ENCODE data around the gene CXCR5.

CXCR5 gene

DNA sequence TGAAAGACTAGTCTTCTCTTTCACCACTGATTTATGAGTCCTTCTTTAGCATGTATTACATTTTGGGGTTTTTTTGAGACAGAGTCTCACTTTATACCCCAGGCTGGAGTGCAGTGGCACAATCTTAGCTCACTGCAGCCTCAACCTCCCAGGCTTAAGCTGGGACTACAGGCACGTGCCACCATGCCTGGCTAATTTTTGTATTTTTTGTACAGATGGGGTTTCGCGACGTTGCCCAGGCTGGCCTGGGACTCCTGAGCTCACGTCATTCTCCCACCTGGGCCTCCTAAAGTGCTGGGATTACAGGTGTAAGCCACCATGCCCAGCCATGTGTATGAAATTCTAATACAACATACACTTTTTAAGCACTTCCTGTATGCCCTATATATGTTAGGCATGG, 26.3 kb upstream of the CXCR5 start:
- no peak overlapping the region for H3K27ac ChIP-seq
- TF ChIP-seq, protein P1, sequence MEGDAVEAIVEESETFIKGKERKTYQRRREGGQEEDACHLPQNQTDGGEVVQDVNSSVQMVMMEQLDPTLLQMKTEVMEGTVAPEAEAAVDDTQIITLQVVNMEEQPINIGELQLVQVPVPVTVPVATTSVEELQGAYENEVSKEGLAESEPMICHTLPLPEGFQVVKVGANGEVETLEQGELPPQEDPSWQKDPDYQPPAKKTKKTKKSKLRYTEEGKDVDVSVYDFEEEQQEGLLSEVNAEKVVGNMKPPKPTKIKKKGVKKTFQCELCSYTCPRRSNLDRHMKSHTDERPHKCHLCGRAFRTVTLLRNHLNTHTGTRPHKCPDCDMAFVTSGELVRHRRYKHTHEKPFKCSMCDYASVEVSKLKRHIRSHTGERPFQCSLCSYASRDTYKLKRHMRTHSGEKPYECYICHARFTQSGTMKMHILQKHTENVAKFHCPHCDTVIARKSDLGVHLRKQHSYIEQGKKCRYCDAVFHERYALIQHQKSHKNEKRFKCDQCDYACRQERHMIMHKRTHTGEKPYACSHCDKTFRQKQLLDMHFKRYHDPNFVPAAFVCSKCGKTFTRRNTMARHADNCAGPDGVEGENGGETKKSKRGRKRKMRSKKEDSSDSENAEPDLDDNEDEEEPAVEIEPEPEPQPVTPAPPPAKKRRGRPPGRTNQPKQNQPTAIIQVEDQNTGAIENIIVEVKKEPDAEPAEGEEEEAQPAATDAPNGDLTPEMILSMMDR (conservative IDR thresholded peaks at IDR 0.05), result no peak

DNA sequence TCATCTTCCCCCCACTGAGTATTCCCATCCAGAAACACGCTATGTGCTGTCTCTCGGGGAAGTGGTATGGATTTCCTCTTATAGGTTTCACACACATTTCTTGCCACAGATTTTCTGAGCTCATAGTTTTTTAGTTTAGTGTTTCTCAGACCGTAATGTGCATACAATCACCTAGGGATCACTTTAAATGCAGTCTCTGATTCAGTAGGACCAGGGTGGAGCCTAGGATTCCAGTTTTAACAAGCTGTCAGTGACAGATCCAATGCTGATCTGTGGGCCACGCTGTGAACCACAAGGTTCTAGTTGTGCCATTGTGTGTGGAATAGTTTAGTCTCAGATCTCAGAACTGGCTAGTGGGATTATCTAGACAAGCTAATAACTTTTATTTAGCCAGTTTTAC, 23.7 kb upstream of the CXCR5 start:
- TF ChIP-seq, protein P1 (conservative IDR thresholded peaks at IDR 0.05), result no peak
- no peak overlapping the region for H3K27ac ChIP-seq

DNA sequence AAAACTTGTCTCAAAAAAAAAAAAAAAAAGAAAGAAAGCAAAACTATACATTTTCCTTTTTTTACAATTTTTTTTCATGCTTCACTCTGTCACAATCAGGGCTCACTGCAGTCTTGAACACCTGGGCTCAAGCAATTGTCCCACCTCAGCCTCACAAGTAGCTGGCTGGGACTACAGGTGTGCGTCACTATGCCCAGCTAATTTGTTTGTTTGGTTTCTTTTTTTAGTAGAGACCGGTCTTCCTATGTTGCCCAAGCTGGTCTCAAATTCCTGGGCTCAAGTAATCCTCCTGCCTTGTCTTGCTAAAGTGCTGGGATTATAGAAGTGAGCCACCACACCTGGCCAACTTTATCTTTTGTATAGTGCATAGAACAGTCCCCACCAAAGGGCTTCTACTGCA, 15.0 kb upstream of the CXCR5 start:
- peak overlapping the region; percentile 88 for H3K27ac ChIP-seq
- TF ChIP-seq, protein P1 (conservative IDR thresholded peaks at IDR 0.05), result no peak

DNA sequence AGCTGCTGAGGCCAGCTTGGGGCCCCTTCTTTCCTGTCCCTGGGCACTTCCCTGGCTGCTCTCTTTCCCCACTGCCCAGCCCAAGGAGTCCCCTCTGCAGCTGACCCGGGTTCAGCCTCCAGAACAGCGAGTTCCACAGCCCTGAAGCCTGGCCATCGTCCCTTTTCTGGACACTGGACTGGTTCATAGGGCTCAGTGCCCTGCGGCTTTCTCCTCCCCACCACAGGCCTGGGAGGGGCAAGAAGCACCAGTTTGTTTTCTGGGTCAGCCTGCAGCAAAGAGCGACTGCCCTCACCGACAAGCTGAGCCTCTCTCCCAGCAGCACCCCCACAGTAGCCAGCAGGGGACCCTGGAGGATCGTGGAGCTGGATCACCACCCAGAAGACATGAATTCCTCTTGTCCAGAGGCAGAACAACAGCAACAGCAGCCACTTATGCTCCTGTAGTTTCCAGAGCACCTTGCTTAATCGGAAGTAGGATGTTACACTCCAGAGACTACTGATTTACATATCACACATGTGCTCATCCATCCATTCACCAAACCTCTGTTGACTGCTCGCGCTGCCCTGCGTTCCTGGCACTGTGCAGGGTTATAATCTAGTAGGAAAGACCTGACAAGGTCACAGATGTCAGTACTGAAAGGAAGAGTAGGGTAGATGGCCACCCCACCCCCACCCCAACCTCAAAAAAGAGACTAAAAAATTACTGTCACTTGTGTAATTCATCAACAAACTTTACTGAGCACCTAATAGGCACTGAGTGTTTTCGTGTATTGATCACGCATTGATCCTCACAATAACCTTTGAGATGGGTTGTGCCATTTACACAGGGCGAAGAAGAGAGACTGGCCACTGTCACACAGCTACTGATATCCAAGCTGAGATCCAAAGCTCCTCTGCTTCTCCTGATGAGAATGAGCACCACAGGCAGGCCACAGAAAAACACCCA, 13.0 kb upstream of the CXCR5 start:
- peak overlapping the region; percentile 88 for H3K27ac ChIP-seq
- TF ChIP-seq, protein P1 (conservative IDR thresholded peaks at IDR 0.05), result no peak

DNA sequence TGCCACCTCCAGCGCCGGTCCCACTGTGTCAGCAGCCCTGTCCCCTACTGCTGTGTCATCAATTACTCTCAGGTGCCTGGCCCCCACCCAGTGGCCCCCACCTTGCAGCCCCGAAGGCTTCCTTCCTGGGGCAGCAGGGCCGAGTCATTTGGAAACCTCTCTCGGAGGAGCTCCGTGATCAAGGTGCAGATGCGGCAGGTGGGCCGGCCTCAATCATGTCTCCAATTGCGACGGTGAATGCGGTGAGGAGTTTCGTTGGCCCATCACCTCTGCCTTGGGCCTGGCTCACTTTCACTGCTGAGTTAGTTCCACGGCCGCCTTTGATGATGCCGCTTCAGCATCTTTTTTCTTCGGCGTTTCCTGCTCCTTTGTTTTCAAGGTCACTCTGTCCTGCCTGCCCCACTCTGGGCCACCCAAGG, 11.3 kb upstream of the CXCR5 start:
- H3K27ac ChIP-seq, result no peak overlapping the region
- TF ChIP-seq, protein P1 (conservative IDR thresholded peaks at IDR 0.05), result no peak

DNA sequence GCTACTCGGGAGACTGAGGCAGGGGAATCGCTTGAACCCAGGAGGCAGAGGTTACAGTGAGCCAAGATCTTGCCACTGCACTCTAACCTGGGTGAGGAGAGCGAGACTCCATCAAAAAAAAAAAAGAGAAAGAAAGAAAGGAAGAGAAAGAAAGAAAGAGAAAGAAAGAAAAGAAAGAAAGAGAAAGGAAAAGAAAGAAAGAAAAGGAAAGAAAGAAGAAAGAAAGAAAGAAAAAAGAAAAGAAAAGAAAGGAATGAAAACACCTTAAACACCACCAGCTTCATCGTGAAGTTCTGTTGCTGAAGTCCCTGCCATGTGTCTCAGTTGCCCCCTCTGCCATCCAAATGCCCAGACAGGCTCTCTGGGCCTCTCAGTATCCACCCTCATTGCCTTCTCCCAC, 9.9 kb upstream of the CXCR5 start:
- no peak overlapping the region for H3K27ac ChIP-seq
- TF ChIP-seq, protein P1 (conservative IDR thresholded peaks at IDR 0.05), result no peak

DNA sequence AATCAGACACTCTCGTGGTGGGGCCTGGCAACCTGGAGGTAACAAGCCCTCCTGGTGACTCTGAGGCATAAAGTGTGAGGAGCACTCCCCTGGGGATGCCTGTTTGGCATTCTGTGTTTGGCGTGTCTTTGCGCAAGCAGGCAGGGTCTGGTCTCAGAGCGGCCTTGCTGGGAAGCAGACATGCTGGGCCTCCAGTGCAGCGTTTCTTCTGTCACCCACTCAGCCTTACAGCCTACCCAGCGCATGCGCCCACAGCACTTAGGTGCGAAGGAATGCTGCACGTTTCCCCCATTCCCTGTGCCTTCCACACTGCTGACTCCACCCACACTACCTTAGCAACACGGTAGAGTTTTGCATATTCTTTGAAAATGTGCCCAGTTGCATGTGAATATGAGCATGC, 7.4 kb upstream of the CXCR5 start:
- TF ChIP-seq, protein P1 (conservative IDR thresholded peaks at IDR 0.05), result no peak
- no peak overlapping the region for H3K27ac ChIP-seq

Measured in VCaP (cell line).